A549 (cell line): ENCODE results near the gene FUT7. TPM values are rescaled to one million over a fixed set of nuclear protein-coding genes. Genes with fewer than 3 reads are reported as not detected.

ENCODE experiments used
- ATAC-seq, 2 experiments: fragments of 200-7000 bp in 1 of 2; fragments of >200 bp in 1 of 2; cut with Nextera tagmentation in 1 of 2; cut with Tn5 transposase in 1 of 2; 3 replicates each; pipeline versions ENCODE4 v1.8.0 to v1.9.1; 2018 to 2020; ENCODE audit warnings: mild to moderate bottlenecking in 1 of 2, moderate library complexity in 1 of 2
- CTCF ChIA-PET: fragments of 300-600 bp; sonication (Branson Sonifier 250); formaldehyde crosslinking; extraction: SDS; loops from one replicate; lab custom pipeline; 2021; ENCODE audit warnings: antibody characterized with exemption, inconsistent platforms; lab: Yijun Ruan, JAX
- POLR2A ChIA-PET: fragments of 350-600 bp; formaldehyde crosslinking; extraction: SDS; loops from one replicate; lab custom pipeline; 2021; ENCODE audit warnings: antibody characterized with exemption, inconsistent platforms; lab: Yijun Ruan, JAX
- DNase-seq, 2 experiments: peaks; one replicate each; pipeline versions ENCODE4 v3.0.0 to v3.0.0-alpha.2; 2011 to 2016; ENCODE audit warnings: low read depth in 1 of 2, low spot score in 1 of 2
- FAIRE-seq: peaks from 2 replicates; lab custom pipeline; 2011; peaks lifted over from hg19 to GRCh38; lab: Jason Lieb, UNC
- H3K27ac ChIP-seq, 2 experiments: fragments of >200 bp; sonication (Bioruptor Twin); formaldehyde crosslinking; 3 replicates each; pipeline ENCODE4 v1.5.1; 2016 to 2017
- H3K4me1 ChIP-seq: fragments of >200 bp; sonication (Bioruptor Twin); formaldehyde crosslinking; 3 replicates; pipeline ENCODE4 v1.6.1; 2016
- H3K4me2 ChIP-seq: fragments of >200 bp; sonication (Bioruptor Twin); formaldehyde crosslinking; 3 replicates; pipeline ENCODE4 v1.6.1; 2016
- H3K4me3 ChIP-seq: fragments of >200 bp; sonication (Bioruptor Twin); formaldehyde crosslinking; 3 replicates; pipeline ENCODE4 v1.5.1; 2016
- H3K9me3 ChIP-seq: fragments of >200 bp; sonication (Bioruptor Twin); formaldehyde crosslinking; 3 replicates; pipeline ENCODE4 v1.6.1; 2016
- BCL3 ChIP-seq: fragments of >200 bp; sonication (Bioruptor Twin); formaldehyde crosslinking; IDR thresholded peaks from 3 replicates; pipeline ENCODE4 v1.6.1; 2016
- CEBPB ChIP-seq, 2 experiments: fragments of >200 bp in 1 of 2; sonication (Bioruptor Twin) in 1 of 2; formaldehyde crosslinking in 1 of 2; IDR thresholded peaks; 2 replicates each; pipeline ENCODE4 v1.6.1; 2012 to 2016
- EHF ChIP-seq: fragments of 250-450 bp; sonication (Bioruptor Pico); IDR thresholded peaks from 2 replicates; pipeline ENCODE4 v1.5.0; 2020; ENCODE audit warnings: mild to moderate bottlenecking
- ELK1 ChIP-seq: fragments of 150-350 bp; IDR thresholded peaks from 2 replicates; pipeline ENCODE4 v1.6.1; 2014; ENCODE audit warnings: low read depth, mild to moderate bottlenecking, low read length
- FOSL2 ChIP-seq, 2 experiments: fragments of 450-650 bp in 1 of 2; fragments of >200 bp in 1 of 2; sonication (Bioruptor Twin) in 1 of 2; formaldehyde crosslinking; IDR thresholded peaks; 2 replicates each; pipeline versions ENCODE4 v1.5.0 to v1.6.1; 2016 to 2020; ENCODE audit warnings: mild to moderate bottlenecking in 1 of 2, moderate library complexity in 1 of 2
- FOXS1 ChIP-seq: fragments of 250-450 bp; sonication (Bioruptor Pico); IDR thresholded peaks from 2 replicates; pipeline ENCODE4 v1.5.0; 2020; ENCODE audit warnings: mild to moderate bottlenecking, moderate library complexity
- GATA3 ChIP-seq: IDR thresholded peaks from 2 replicates; pipeline ENCODE4 v1.6.1; 2012; ENCODE audit warnings: borderline replicate concordance
- HDAC2 ChIP-seq: fragments of 200-600 bp; sonication (generic); IDR thresholded peaks from 2 replicates; pipeline ENCODE4 v1.6.1; 2016
- HOXB5 ChIP-seq: fragments of 250-450 bp; sonication (Bioruptor Pico); IDR thresholded peaks from 2 replicates; pipeline ENCODE4 v1.5.0; 2020; ENCODE audit warnings: mild to moderate bottlenecking, moderate library complexity
- JUN ChIP-seq, 2 experiments: fragments of >200 bp; sonication (Bioruptor Twin); formaldehyde crosslinking; IDR thresholded peaks; 2 replicates in 1 of 2; 3 replicates in 1 of 2; pipeline ENCODE4 v1.6.1; 2016 to 2017
- KDM1A ChIP-seq: fragments of 200-600 bp; sonication (generic); IDR thresholded peaks from 2 replicates; pipeline ENCODE4 v1.6.1; 2016; ENCODE audit warnings: low read depth, mild to moderate bottlenecking
- KDM5A ChIP-seq: fragments of 200-600 bp; sonication (generic); IDR thresholded peaks from 2 replicates; pipeline ENCODE4 v1.6.1; 2016; ENCODE audit warnings: antibody characterized with exemption, mild to moderate bottlenecking
- MAFK ChIP-seq: fragments of 450-650 bp; IDR thresholded peaks from 2 replicates; pipeline ENCODE4 v1.6.1; 2014; ENCODE audit not compliant: partially characterized antibody
- MAX ChIP-seq: IDR thresholded peaks from 2 replicates; pipeline ENCODE4 v1.6.1; 2012
- MAZ ChIP-seq: fragments of 150-350 bp; IDR thresholded peaks from 2 replicates; pipeline ENCODE4 v1.6.1; 2014; ENCODE audit warnings: antibody characterized with exemption, low read depth, low read length, borderline replicate concordance
- NPAS2 ChIP-seq: fragments of 250-450 bp; sonication (Bioruptor Pico); IDR thresholded peaks from 2 replicates; pipeline ENCODE4 v1.8.0; 2022; ENCODE audit warnings: mild to moderate bottlenecking, moderate library complexity, borderline replicate concordance
- NR3C1 ChIP-seq: fragments of >200 bp; sonication (Bioruptor Twin); formaldehyde crosslinking; IDR thresholded peaks from 3 replicates; pipeline ENCODE4 v1.6.1; 2017
- POLR2A ChIP-seq: IDR thresholded peaks from 2 replicates; pipeline ENCODE4 v1.6.1; 2012; ENCODE audit warnings: mild to moderate bottlenecking, low read length
- POLR2AphosphoS2 ChIP-seq: conservative IDR thresholded peaks from 2 replicates; pipeline ENCODE4 v1.6.1; 2012; ENCODE audit warnings: low read length, improper control_type of control experiment, inconsistent platforms
- RCOR1 ChIP-seq: fragments of 150-350 bp; IDR thresholded peaks from 2 replicates; pipeline ENCODE4 v1.6.1; 2014; ENCODE audit warnings: antibody characterized with exemption, low read length, low read depth
- RNF2 ChIP-seq: fragments of 200-600 bp; sonication (generic); IDR thresholded peaks from 2 replicates; pipeline ENCODE4 v1.6.1; 2016; ENCODE audit warnings: low read depth, mild to moderate bottlenecking, antibody characterized with exemption, moderate library complexity, borderline replicate concordance
- TFCP2L1 ChIP-seq: fragments of 250-450 bp; sonication (Bioruptor Pico); IDR thresholded peaks from 2 replicates; pipeline ENCODE4 v1.5.0; 2021; ENCODE audit warnings: mild to moderate bottlenecking
- TP53 ChIP-seq: fragments of 250-450 bp; sonication (Bioruptor Pico); IDR thresholded peaks from 2 replicates; pipeline ENCODE4 v1.5.0; 2021; ENCODE audit warnings: mild to moderate bottlenecking, moderate library complexity
- USF2 ChIP-seq: fragments of 450-650 bp; IDR thresholded peaks from 2 replicates; pipeline ENCODE4 v1.6.1; 2014; ENCODE audit warnings: antibody characterized with exemption
- WGBS: methylation state at CpG from one replicate; pipeline ENCODE4 v1.1.6; 2017; ENCODE audit errors: missing lambda C conversion rate; 5-methylcytosine and 5-hydroxymethylcytosine counted together
- polyA plus RNA-seq, 4 experiments: library from polyadenylated mRNA; depleted of rRNA in 3 of 4; stranded (reverse); fragments of >200 nt; fragmentation: RNase III in 1 of 4; extraction: RNeasy Plus Mini Kit Qiagen cat#74134 plus additional on column Dnase treatment in 1 of 4; gene quantifications; 2 replicates in 3 of 4; 3 replicates in 1 of 4; pipeline ENCODE4 v1.2.3, GENCODE V29; 2011 to 2017

The FUT7 gene
- polyA plus RNA-seq, 2 of the 4 experiments (the other 2 are of a cell fraction) = not detected

- Histone ChIP-seq H3K4me1 (peaks cover 27% of the 10 kb centered on the region), H3K4me3 (no peak overlapping the region), H3K27ac (peak overlapping the region; percentile 62 to 88), H3K9me3 (no peaks in the 10 kb centered on the region), H3K4me2 (peak overlapping the region; percentile 74)
- FAIRE-seq (no peak), DNase-seq (no peak), ATAC-seq (no peak)
- CTCF ChIA-PET = interaction anchor here (1.4 to 19.2 kb wide), 6 partner anchors 7 to 45 kb away, joined by 3 to 656 read pairs (median 207); partner anchors contain the start of genes ABCA2, DPP7, ENTPD2 and FUT7
- POLR2A ChIA-PET = interaction anchor here (0.6 to 3.9 kb wide), 4 partner anchors 15 to 251 kb away, joined by 3 to 18 read pairs (median 6); partner anchors contain the start of genes MAN1B1 and TUBB4B
- no peak for TF ChIP-seq CEBPB (IDR thresholded peaks at IDR 0.05)
- TF ChIP-seq HDAC2 = no peak
- no peak for TF ChIP-seq TP53 (CRISPR knock-in tag)
- TF ChIP-seq MAX = no peak
- no peak for TF ChIP-seq KDM5A
- TF ChIP-seq FOXS1 = no peak
- no peak for TF ChIP-seq MAFK
- TF ChIP-seq NR3C1 = no peak
- no peak for TF ChIP-seq KDM1A
- WGBS = 92% methylated on average over 2 of the region's 2 CpGs
Measured at GRCh38 chr9:137071282-137071681, 39.4 kb upstream of the FUT7 start.

GRCh38 chr9:137070906-137071275 is 39.0 kb upstream of the FUT7 start:
- Histone ChIP-seq H3K27ac (peak overlapping the region; percentile 62 to 88), H3K4me2 (peak overlapping the region; percentile 74), H3K4me3 (peak overlapping the region; percentile 52), H3K4me1 (peaks cover 27% of the 10 kb centered on the region), H3K9me3 (no peaks in the 10 kb centered on the region)
- ChIA-PET CTCF (interaction anchor here (1.4 to 19.2 kb wide), 6 partner anchors 15 to 44 kb away, joined by 3 to 656 read pairs (median 207); partner anchors contain the start of genes ABCA2, DPP7, ENTPD2 and FUT7), POLR2A (interaction anchor here (0.6 to 3.9 kb wide), 5 partner anchors 15 to 251 kb away, joined by 3 to 18 read pairs (median 5); partner anchors contain the start of genes MAN1B1, NPDC1 and TUBB4B)
- no peak for DNase-seq
- 21% methylated on average over 5 of the region's 6 CpGs for WGBS
- ATAC-seq = peak; percentile 23 to 48; a peak in 4 of 6 replicates
- TF ChIP-seq JUN (IDR thresholded peaks at IDR 0.05) (no peak), TP53 (CRISPR knock-in tag) (no peak), BCL3 (no peak), FOSL2 (IDR thresholded peaks at IDR 0.05) (no peak), FOSL2 (CRISPR knock-in tag; IDR thresholded peaks at IDR 0.05) (no peak), ELK1 (no peak), GATA3 (no peak), RNF2 (no peak), USF2 (no peak), TFCP2L1 (CRISPR knock-in tag) (no peak), POLR2AphosphoS2 (no peak), POLR2A (no peak), NPAS2 (CRISPR knock-in tag) (no peak), HOXB5 (CRISPR knock-in tag) (no peak), RCOR1 (no peak), KDM1A (no peak), MAZ (no peak), EHF (no peak)
- FAIRE-seq = no peak
